Activated naive CD4-positive, alpha-beta T cell treated with anti-CD3 and anti-CD28 coated beads, Interleukin-2, amount 50 U/mL, for 16 hours (primary cell): ENCODE results near the gene RAB17.

Source experiments
- DNase-seq: peaks from one replicate; pipeline ENCODE4 v3.0.0-alpha.2; 2020

The RAB17 gene

GRCh38 chr2:237533668-237534161 lies 56.8 kb downstream of the RAB17 start:
- DNase-seq = no peak

GRCh38 chr2:237532160-237532559 lies 58.4 kb downstream of the RAB17 start:
- no peak for DNase-seq

- no peak for DNase-seq
Measured at GRCh38 chr2:237530472-237531433, 59.8 kb downstream of the RAB17 start.

- DNase-seq = no peak
Measured at GRCh38 chr2:237529452-237530402, 60.8 kb downstream of the RAB17 start.

GRCh38 chr2:237527766-237528165 lies 62.8 kb downstream of the RAB17 start:
- no peak for DNase-seq

GRCh38 chr2:237527233-237527632 lies 63.3 kb downstream of the RAB17 start:
- DNase-seq = no peak

GRCh38 chr2:237525559-237526157 lies 64.9 kb downstream of the RAB17 start:
- no peak for DNase-seq

- DNase-seq = no peak
Measured at GRCh38 chr2:237524631-237525030, 65.9 kb downstream of the RAB17 start.
